ENCODE data around the gene GPC1.

DNA sequence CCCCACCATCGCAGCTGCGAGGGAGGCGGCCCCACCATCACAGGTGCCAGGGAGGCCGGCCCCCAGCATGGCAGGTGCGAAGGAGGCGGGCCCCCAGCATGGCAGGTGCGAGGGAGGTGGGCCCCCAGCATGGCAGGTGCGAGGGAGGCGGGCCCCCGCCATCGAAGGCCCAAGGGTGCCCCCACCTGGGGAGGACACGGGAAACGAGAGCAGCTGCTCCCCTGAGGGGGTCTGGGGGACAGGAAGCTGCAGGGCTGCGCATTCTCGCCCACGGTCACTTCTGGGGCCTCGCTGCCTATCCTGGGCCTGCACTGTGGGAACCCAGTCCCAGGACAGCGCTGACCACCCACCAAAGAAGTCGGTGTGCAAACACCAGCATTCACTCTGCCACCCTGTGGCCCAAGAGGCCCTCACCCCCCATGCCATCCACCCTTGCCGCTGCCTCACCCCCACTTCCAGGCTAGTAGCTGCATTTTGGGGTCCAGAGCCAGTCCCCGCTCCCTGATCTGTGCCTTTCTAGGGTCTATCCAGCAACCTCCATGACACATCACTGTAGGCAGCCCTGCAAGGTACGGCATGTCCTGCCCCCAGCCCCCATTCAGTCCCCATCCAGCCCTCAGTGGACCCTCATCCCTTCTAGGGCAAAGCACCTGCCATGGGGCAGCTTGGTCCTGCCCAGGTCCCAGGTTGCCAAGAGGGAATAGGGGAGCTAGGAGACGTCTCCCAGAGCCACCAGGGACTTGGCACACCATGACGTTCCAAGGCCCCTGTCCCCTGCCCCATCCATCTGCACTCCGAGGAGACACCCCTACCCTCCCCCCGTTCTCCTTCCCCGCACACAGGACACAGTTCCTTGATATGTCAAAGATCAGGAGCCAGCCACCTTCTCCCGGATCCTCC lies 24.0 kb upstream of the GPC1 start:
- no peak for TF ChIP-seq ZNF335 (CRISPR knock-in tag; IDR thresholded peaks at IDR 0.05)
- TF ChIP-seq, protein P1, sequence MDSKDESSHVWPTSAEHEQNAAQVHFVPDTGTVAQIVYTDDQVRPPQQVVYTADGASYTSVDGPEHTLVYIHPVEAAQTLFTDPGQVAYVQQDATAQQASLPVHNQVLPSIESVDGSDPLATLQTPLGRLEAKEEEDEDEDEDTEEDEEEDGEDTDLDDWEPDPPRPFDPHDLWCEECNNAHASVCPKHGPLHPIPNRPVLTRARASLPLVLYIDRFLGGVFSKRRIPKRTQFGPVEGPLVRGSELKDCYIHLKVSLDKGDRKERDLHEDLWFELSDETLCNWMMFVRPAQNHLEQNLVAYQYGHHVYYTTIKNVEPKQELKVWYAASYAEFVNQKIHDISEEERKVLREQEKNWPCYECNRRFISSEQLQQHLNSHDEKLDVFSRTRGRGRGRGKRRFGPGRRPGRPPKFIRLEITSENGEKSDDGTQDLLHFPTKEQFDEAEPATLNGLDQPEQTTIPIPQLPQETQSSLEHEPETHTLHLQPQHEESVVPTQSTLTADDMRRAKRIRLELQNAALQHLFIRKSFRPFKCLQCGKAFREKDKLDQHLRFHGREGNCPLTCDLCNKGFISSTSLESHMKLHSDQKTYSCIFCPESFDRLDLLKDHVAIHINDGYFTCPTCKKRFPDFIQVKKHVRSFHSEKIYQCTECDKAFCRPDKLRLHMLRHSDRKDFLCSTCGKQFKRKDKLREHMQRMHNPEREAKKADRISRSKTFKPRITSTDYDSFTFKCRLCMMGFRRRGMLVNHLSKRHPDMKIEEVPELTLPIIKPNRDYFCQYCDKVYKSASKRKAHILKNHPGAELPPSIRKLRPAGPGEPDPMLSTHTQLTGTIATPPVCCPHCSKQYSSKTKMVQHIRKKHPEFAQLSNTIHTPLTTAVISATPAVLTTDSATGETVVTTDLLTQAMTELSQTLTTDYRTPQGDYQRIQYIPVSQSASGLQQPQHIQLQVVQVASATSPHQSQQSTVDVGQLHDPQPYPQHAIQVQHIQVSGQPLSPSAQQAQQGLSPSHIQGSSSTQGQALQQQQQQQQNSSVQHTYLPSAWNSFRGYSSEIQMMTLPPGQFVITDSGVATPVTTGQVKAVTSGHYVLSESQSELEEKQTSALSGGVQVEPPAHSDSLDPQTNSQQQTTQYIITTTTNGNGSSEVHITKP (CRISPR knock-in tag; IDR thresholded peaks at IDR 0.05; ENCODE audit: low read depth): no peak
- TF ChIP-seq, protein P2, sequence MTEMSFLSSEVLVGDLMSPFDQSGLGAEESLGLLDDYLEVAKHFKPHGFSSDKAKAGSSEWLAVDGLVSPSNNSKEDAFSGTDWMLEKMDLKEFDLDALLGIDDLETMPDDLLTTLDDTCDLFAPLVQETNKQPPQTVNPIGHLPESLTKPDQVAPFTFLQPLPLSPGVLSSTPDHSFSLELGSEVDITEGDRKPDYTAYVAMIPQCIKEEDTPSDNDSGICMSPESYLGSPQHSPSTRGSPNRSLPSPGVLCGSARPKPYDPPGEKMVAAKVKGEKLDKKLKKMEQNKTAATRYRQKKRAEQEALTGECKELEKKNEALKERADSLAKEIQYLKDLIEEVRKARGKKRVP (CRISPR knock-in tag; IDR thresholded peaks at IDR 0.05): no peak
- no peak for TF ChIP-seq MXD4 (CRISPR knock-in tag; IDR thresholded peaks at IDR 0.05)
- TF ChIP-seq, protein P3, sequence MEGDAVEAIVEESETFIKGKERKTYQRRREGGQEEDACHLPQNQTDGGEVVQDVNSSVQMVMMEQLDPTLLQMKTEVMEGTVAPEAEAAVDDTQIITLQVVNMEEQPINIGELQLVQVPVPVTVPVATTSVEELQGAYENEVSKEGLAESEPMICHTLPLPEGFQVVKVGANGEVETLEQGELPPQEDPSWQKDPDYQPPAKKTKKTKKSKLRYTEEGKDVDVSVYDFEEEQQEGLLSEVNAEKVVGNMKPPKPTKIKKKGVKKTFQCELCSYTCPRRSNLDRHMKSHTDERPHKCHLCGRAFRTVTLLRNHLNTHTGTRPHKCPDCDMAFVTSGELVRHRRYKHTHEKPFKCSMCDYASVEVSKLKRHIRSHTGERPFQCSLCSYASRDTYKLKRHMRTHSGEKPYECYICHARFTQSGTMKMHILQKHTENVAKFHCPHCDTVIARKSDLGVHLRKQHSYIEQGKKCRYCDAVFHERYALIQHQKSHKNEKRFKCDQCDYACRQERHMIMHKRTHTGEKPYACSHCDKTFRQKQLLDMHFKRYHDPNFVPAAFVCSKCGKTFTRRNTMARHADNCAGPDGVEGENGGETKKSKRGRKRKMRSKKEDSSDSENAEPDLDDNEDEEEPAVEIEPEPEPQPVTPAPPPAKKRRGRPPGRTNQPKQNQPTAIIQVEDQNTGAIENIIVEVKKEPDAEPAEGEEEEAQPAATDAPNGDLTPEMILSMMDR (CRISPR knock-in tag; IDR thresholded peaks at IDR 0.05): no peak
- TF ChIP-seq ZSCAN22 (CRISPR knock-in tag; IDR thresholded peaks at IDR 0.05): no peak
- no peak for TF ChIP-seq XBP1 (CRISPR knock-in tag; IDR thresholded peaks at IDR 0.05)
- TF ChIP-seq POLR2A (IDR thresholded peaks at IDR 0.05; ENCODE audit: insufficient read depth in 1 of 2, low read depth in 2 of 2, low read length in 2 of 2): no peak
- TF ChIP-seq RBM22 (optimal IDR thresholded peaks at IDR 0.05; ENCODE audit: low read length): no peak
